GM12878 (cell line): Measurements from ENCODE around the gene CD276. TPM values are rescaled to one million over a fixed set of nuclear protein-coding genes. Genes with fewer than 3 reads are reported as not detected.

Experiments
- ATAC-seq: fragments of 200-7000 bp; cut with Tn5 transposase; 3 replicates; pipeline ENCODE4 v1.9.1; 2020; ENCODE audit warnings: mild to moderate bottlenecking, moderate library complexity
- BruUV-seq: library from RNA; stranded (reverse); fragments of 400-500 nt; replicated peaks from 2 replicates; lab custom pipeline; 2021; lab: Mats Ljungman, UMichigan
- CTCF ChIA-PET: fragments of 300-600 bp; sonication (Branson Sonifier 250); formaldehyde crosslinking; extraction: SDS; loops from one replicate; lab custom pipeline; 2021; ENCODE audit warnings: inconsistent platforms; lab: Yijun Ruan, JAX
- POLR2A ChIA-PET: fragments of 350-600 bp; formaldehyde crosslinking; extraction: SDS; loops from one replicate; lab custom pipeline; 2021; ENCODE audit warnings: inconsistent platforms; lab: Charles Lee
- RAD21 ChIA-PET: fragments of 300-600 bp; sonication (Branson Sonifier 250); formaldehyde crosslinking; loops from one replicate; lab custom pipeline; 2023; ENCODE audit warnings: antibody characterized with exemption; ENCODE audit not compliant: unreplicated experiment; lab: Charles Lee
- SMC1A ChIA-PET: fragments of 300-600 bp; sonication (Branson Sonifier 250); formaldehyde crosslinking; loops from one replicate; lab custom pipeline; 2023; ENCODE audit not compliant: unreplicated experiment, uncharacterized antibody; lab: Charles Lee
- DNase-seq: peaks from one replicate; pipeline ENCODE4 v3.0.0-alpha.2; 2011; ENCODE audit warnings: low read depth, low spot score
- FAIRE-seq: peaks from 3 replicates; lab custom pipeline; 2011; peaks lifted over from hg19 to GRCh38; lab: Jason Lieb, UNC
- H2AFZ ChIP-seq: 2 replicates; pipeline ENCODE4 v1.6.0; 2011; ENCODE audit warnings: low read depth, low read length, control low read depth; ENCODE audit not compliant: control insufficient read depth
- H3K27ac ChIP-seq: 2 replicates; pipeline ENCODE4 v1.5.1; 2011; ENCODE audit warnings: control low read depth; ENCODE audit not compliant: control insufficient read depth, insufficient read depth
- H3K27me3 ChIP-seq, 2 experiments: replicated peaks in 1 of 2; 2 replicates each; pipeline versions ENCODE4 v1.6.0 to v1.6.1; 2011; ENCODE audit warnings: low read length in 1 of 2; ENCODE audit not compliant: control insufficient read depth in 2 of 2, insufficient read depth in 2 of 2
- H3K36me3 ChIP-seq, 2 experiments: 2 replicates each; pipeline ENCODE4 v1.5.1; 2011; ENCODE audit warnings: low read length in 1 of 2; ENCODE audit not compliant: control insufficient read depth in 2 of 2, insufficient read depth in 2 of 2
- H3K4me1 ChIP-seq: 2 replicates; pipeline ENCODE4 v1.6.1; 2011; ENCODE audit warnings: mild to moderate bottlenecking, low read length, moderate library complexity, mixed read lengths; ENCODE audit not compliant: control insufficient read depth, insufficient read depth
- H3K4me2 ChIP-seq: 2 replicates; pipeline ENCODE4 v1.6.0; 2011; ENCODE audit warnings: control low read depth; ENCODE audit not compliant: control insufficient read depth, insufficient read depth
- H3K4me3 ChIP-seq: fragments of 200-600 bp; sonication (generic); 2 replicates; pipeline ENCODE4 v1.5.1; 2016
- H3K79me2 ChIP-seq: 2 replicates; pipeline ENCODE4 v1.6.0; 2011; ENCODE audit warnings: low read length; ENCODE audit not compliant: control insufficient read depth, insufficient read depth
- H3K9ac ChIP-seq: 2 replicates; pipeline ENCODE4 v1.8.0; 2011; ENCODE audit warnings: low read length, control low read depth, mixed read lengths; ENCODE audit not compliant: control insufficient read depth, insufficient read depth
- H3K9me3 ChIP-seq: replicated peaks from 3 replicates; pipeline ENCODE4 v1.5.1; 2011; ENCODE audit warnings: mild to moderate bottlenecking, low read length; ENCODE audit not compliant: control insufficient read depth, insufficient read depth
- H4K20me1 ChIP-seq: 2 replicates; pipeline ENCODE4 v1.6.0; 2011; ENCODE audit not compliant: control insufficient read depth, insufficient read depth
- FOS ChIP-seq: IDR thresholded peaks from 3 replicates; pipeline ENCODE4 v1.6.1; 2011; ENCODE audit warnings: borderline replicate concordance; ENCODE audit not compliant: insufficient read length; ENCODE audit errors: extremely low read depth
- POLR2AphosphoS2 ChIP-seq: IDR thresholded peaks from 2 replicates; pipeline ENCODE4 v1.6.1; 2011; ENCODE audit warnings: low read depth, mild to moderate bottlenecking, low read length, improper control_type of control experiment, moderate library complexity
- STAT3 ChIP-seq: IDR thresholded peaks from 2 replicates; pipeline ENCODE4 v1.6.1; 2011; ENCODE audit warnings: low read depth, low read length, improper control_type of control experiment
- ZBED1 ChIP-seq: IDR thresholded peaks from 2 replicates; pipeline ENCODE4 v1.6.1; 2016; ENCODE audit warnings: borderline replicate concordance
- WGBS: methylation state at CpG from one replicate; pipeline ENCODE4 v1.1.6; 2016; ENCODE audit warnings: low lambda C conversion rate; ENCODE audit not compliant: insufficient replicate concordance, insufficient coverage; ENCODE audit errors: missing lambda C conversion rate; 5-methylcytosine and 5-hydroxymethylcytosine counted together
- in situ Hi-C: fragments of 300-500 bp; cut with MboI; formaldehyde crosslinking; loops from 9 replicates; pipeline ENCODE4 v1.14.3; 2018; ENCODE audit warnings: mixed read lengths
- intact Hi-C: fragments of 100-400 bp; cut with micrococcal nuclease; formaldehyde crosslinking; loops from one replicate; pipeline ENCODE4 v1.14.2; 2022; ENCODE audit not compliant: unreplicated experiment
- polyA plus RNA-seq, 11 experiments: library from polyadenylated mRNA; depleted of rRNA in 4 of 11; unstranded in 6 of 11; stranded (reverse) in 5 of 11; fragments of >200 nt; fragmentation: Nextera tagmentation in 4 of 11; fragmentation: Illumina TruSeq in 1 of 11; extraction: Ambion mirVana in 4 of 11; extraction: Trizol in 1 of 11; gene quantifications; 1 replicate in 1 of 11; 2 replicates in 10 of 11; pipeline versions ENCODE4 v1.2.1 to v1.2.3, GENCODE V29; 2011 to 2016; ENCODE audit warnings: inconsistent platforms in 2 of 11, missing spikeins in 2 of 11, low read depth in 1 of 11
- total RNA-seq, 4 experiments: library from RNA; depleted of rRNA in 3 of 4; stranded (reverse); fragments of >200 nt in 3 of 4; fragmentation: Illumina TruSeq in 1 of 4; extraction: Trizol in 1 of 4; gene quantifications; 2 replicates each; pipeline versions ENCODE4 v1.2.1 to v1.2.3, GENCODE V29; 2013 to 2021
- TF ChIP-seq, protein P1 (sequence below): IDR thresholded peaks from 2 replicates; pipeline ENCODE4 v1.6.1; 2011; ENCODE audit warnings: low read depth, mild to moderate bottlenecking, low read length, moderate library complexity, borderline replicate concordance; ENCODE audit errors: extremely low read depth
- TF ChIP-seq, protein P2 (sequence below): fragments of 450-650 bp; IDR thresholded peaks from 2 replicates; pipeline ENCODE4 v1.6.1; 2017; ENCODE audit warnings: mild to moderate bottlenecking, low read depth, inconsistent platforms; ENCODE audit not compliant: poor library complexity, severe bottlenecking
- TF ChIP-seq, protein P3 (sequence below): IDR thresholded peaks from 2 replicates; pipeline ENCODE4 v1.6.1; 2012; ENCODE audit warnings: mild to moderate bottlenecking, low read depth, low read length
- TF ChIP-seq, protein P4 (sequence below): fragments of 450-650 bp; IDR thresholded peaks from 2 replicates; pipeline ENCODE4 v1.6.1; 2017; ENCODE audit warnings: mild to moderate bottlenecking, moderate library complexity
- TF ChIP-seq, protein P5 (sequence below): IDR thresholded peaks from 2 replicates; pipeline ENCODE4 v1.6.1; 2011; ENCODE audit warnings: borderline replicate concordance, low read depth, mild to moderate bottlenecking, moderate library complexity, mixed read lengths, low read length; ENCODE audit not compliant: insufficient read depth; ENCODE audit errors: extremely low read length

Gene CD276
- total and polyA plus RNA-seq, 10 of the 15 experiments (the other 5 are each of a cell fraction or from before 2014, with no cell fraction given), result 0.11 to 3.0 (median 1.2) TPM

DNA sequence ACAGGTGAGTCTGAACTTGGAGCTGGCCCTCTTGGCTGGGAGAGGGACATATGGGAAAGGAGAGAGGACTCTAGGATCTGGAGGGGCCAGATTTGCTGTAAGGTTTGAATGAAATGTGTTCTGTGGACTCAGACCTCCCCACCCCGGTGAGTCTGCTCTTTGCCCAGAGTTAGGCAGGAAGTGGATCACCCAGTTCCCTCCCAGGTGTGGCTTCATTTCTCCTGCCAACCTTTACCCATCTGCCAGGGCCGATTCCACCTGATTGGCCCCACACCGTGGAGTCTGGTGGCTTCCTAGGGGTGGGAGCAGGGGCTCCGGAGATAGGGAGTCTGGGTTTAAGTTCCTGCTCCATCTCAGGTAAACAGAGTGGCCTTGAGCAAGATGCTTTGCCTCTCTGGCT lies 25.5 kb downstream of the CD276 start (continued):
- TF ChIP-seq, protein P1, sequence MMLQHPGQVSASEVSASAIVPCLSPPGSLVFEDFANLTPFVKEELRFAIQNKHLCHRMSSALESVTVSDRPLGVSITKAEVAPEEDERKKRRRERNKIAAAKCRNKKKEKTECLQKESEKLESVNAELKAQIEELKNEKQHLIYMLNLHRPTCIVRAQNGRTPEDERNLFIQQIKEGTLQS, result no peak
- TF ChIP-seq FOS, result no peak
- TF ChIP-seq POLR2AphosphoS2, result no peak
- TF ChIP-seq STAT3, result no peak
- TF ChIP-seq, protein P2, sequence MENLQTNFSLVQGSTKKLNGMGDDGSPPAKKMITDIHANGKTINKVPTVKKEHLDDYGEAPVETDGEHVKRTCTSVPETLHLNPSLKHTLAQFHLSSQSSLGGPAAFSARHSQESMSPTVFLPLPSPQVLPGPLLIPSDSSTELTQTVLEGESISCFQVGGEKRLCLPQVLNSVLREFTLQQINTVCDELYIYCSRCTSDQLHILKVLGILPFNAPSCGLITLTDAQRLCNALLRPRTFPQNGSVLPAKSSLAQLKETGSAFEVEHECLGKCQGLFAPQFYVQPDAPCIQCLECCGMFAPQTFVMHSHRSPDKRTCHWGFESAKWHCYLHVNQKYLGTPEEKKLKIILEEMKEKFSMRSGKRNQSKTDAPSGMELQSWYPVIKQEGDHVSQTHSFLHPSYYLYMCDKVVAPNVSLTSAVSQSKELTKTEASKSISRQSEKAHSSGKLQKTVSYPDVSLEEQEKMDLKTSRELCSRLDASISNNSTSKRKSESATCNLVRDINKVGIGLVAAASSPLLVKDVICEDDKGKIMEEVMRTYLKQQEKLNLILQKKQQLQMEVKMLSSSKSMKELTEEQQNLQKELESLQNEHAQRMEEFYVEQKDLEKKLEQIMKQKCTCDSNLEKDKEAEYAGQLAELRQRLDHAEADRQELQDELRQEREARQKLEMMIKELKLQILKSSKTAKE, result no peak

GRCh38 chr15:73710321-73710720 lies 26.1 kb downstream of the CD276 start:
- Histone ChIP-seq H3K4me2 (no peak overlapping the region), H3K27ac (no peak overlapping the region), H3K9ac (no peak overlapping the region), H3K27me3 (no peaks in the 10 kb centered on the region; a peak in 1 of 4 replicates), H3K4me1 (no peaks in the 10 kb centered on the region), H3K4me3 (no peak overlapping the region), H3K36me3 (no peaks in the 10 kb centered on the region), H4K20me1 (no peaks in the 10 kb centered on the region), H3K79me2 (no peaks in the 10 kb centered on the region), H2AFZ (no peak overlapping the region), H3K9me3 (no peaks in the 10 kb centered on the region)
- POLR2A ChIA-PET, result no interaction called here
- no peak for FAIRE-seq
- BruUV-seq, result no TSS peak
- no peak for DNase-seq
- CTCF ChIA-PET, result interaction anchor here (1.1 kb wide), 1 partner anchor 10 kb away, joined by 3 read pairs; no protein-coding TSS in a partner anchor
- intact Hi-C loops (no loop called here), in situ Hi-C loops (loop anchor here (5.0 kb wide), 1 partner anchor 52 kb away; no protein-coding TSS in a partner anchor)
- 31% methylated on average over 5 of the region's 5 CpGs for WGBS
- no peak for ATAC-seq
- SMC1A ChIA-PET, result interaction anchor here (0.5 kb wide), 1 partner anchor 1844 kb away, joined by 5 read pairs; no protein-coding TSS in a partner anchor
- RAD21 ChIA-PET, result no interaction called here
- TF ChIP-seq, protein P3, sequence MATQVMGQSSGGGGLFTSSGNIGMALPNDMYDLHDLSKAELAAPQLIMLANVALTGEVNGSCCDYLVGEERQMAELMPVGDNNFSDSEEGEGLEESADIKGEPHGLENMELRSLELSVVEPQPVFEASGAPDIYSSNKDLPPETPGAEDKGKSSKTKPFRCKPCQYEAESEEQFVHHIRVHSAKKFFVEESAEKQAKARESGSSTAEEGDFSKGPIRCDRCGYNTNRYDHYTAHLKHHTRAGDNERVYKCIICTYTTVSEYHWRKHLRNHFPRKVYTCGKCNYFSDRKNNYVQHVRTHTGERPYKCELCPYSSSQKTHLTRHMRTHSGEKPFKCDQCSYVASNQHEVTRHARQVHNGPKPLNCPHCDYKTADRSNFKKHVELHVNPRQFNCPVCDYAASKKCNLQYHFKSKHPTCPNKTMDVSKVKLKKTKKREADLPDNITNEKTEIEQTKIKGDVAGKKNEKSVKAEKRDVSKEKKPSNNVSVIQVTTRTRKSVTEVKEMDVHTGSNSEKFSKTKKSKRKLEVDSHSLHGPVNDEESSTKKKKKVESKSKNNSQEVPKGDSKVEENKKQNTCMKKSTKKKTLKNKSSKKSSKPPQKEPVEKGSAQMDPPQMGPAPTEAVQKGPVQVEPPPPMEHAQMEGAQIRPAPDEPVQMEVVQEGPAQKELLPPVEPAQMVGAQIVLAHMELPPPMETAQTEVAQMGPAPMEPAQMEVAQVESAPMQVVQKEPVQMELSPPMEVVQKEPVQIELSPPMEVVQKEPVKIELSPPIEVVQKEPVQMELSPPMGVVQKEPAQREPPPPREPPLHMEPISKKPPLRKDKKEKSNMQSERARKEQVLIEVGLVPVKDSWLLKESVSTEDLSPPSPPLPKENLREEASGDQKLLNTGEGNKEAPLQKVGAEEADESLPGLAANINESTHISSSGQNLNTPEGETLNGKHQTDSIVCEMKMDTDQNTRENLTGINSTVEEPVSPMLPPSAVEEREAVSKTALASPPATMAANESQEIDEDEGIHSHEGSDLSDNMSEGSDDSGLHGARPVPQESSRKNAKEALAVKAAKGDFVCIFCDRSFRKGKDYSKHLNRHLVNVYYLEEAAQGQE, result no peak
- TF ChIP-seq ZBED1, result no peak
- TF ChIP-seq, protein P4, sequence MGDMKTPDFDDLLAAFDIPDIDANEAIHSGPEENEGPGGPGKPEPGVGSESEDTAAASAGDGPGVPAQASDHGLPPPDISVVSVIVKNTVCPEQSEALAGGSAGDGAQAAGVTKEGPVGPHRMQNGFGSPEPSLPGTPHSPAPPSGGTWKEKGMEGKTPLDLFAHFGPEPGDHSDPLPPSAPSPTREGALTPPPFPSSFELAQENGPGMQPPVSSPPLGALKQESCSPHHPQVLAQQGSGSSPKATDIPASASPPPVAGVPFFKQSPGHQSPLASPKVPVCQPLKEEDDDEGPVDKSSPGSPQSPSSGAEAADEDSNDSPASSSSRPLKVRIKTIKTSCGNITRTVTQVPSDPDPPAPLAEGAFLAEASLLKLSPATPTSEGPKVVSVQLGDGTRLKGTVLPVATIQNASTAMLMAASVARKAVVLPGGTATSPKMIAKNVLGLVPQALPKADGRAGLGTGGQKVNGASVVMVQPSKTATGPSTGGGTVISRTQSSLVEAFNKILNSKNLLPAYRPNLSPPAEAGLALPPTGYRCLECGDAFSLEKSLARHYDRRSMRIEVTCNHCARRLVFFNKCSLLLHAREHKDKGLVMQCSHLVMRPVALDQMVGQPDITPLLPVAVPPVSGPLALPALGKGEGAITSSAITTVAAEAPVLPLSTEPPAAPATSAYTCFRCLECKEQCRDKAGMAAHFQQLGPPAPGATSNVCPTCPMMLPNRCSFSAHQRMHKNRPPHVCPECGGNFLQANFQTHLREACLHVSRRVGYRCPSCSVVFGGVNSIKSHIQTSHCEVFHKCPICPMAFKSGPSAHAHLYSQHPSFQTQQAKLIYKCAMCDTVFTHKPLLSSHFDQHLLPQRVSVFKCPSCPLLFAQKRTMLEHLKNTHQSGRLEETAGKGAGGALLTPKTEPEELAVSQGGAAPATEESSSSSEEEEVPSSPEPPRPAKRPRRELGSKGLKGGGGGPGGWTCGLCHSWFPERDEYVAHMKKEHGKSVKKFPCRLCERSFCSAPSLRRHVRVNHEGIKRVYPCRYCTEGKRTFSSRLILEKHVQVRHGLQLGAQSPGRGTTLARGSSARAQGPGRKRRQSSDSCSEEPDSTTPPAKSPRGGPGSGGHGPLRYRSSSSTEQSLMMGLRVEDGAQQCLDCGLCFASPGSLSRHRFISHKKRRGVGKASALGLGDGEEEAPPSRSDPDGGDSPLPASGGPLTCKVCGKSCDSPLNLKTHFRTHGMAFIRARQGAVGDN, result no peak
- TF ChIP-seq, protein P5, sequence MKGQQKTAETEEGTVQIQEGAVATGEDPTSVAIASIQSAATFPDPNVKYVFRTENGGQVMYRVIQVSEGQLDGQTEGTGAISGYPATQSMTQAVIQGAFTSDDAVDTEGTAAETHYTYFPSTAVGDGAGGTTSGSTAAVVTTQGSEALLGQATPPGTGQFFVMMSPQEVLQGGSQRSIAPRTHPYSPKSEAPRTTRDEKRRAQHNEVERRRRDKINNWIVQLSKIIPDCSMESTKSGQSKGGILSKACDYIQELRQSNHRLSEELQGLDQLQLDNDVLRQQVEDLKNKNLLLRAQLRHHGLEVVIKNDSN, result no peak
